Inflammatory macrophage (primary cell): Measurements from ENCODE around the gene HSD11B1L.
A peak's percentile ranks its signal among the peaks of the same experiment; 100 is the strongest.

Experiments
- DNase-seq, 2 donors: peaks; one replicate each; pipeline ENCODE4 v3.0.0-alpha.2; 2020 to 2022
- total RNA-seq, 18 experiments: gene quantifications; one replicate each; lab custom pipeline; 2026; ENCODE audit warnings: mixed read lengths in 6 of 18, inconsistent platforms in 2 of 18; lab: John Stamatoyannopoulos, UW

HSD11B1L gene, protein sequence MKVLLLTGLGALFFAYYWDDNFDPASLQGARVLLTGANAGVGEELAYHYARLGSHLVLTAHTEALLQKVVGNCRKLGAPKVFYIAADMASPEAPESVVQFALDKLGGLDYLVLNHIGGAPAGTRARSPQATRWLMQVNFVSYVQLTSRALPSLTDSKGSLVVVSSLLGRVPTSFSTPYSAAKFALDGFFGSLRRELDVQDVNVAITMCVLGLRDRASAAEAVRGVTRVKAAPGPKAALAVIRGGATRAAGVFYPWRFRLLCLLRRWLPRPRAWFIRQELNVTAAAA
- 0.23 to 1.2 (median 0.79) reads per million in 18 experiments for total RNA-seq

DNA sequence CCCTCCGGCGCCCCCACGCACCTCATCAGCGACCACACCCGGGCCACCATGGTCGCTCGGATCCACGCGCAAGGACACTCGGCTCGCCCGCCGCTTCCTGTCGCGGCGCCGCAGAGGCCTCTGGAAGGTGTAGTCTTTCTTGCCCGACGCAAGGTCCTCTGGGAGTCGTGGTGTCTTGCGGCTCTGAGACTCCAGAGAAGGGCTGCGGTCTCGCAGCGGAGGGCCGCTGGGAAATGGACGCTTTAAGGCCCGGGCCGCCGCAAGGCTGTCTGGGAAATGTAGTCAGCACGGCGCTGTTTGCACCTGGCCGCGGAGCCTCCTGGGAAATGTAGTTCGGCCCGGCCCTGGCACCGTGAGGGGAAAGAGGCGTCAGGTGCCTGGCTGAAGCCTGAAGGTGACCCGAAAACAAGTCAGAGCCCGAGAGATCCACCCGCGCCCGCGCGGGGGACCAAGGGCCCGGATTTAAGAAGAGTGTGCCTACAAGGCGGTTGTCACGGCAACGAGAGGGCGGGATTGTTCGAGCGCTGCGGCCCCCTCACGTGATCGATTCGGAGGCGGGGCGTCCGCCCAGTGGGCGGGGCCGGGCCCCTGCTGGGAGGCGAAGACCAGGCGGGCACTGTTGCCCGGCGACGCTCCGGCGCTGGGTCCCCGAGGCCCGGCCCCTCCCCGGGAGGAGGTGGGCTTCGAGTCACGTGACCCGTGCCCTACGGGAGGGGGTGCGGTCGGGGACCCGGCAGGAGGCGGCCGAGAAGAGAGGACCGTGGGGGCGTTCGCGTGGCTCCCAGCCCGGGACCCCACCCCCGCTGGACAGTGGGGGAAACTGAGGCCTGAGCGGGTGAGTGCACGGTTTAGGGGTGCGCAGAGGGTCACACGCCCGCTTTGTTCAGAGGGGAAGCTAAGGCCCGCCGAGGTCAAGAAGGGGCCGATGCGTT is at the start of gene HSD11B1L, which contains the start of gene MICOS13:
Gene HSD11B1L (plus strand): TSS at position 591 of the 932 bp plus-strand sequence. CDS start 3,806 bp downstream, outside the sequence.
Gene MICOS13 (minus strand): TSS at position 80 of the 932 bp plus-strand sequence. CDS start 30 bp downstream, at position 50.
- peak; percentile 98 to 99 for DNase-seq

DNA sequence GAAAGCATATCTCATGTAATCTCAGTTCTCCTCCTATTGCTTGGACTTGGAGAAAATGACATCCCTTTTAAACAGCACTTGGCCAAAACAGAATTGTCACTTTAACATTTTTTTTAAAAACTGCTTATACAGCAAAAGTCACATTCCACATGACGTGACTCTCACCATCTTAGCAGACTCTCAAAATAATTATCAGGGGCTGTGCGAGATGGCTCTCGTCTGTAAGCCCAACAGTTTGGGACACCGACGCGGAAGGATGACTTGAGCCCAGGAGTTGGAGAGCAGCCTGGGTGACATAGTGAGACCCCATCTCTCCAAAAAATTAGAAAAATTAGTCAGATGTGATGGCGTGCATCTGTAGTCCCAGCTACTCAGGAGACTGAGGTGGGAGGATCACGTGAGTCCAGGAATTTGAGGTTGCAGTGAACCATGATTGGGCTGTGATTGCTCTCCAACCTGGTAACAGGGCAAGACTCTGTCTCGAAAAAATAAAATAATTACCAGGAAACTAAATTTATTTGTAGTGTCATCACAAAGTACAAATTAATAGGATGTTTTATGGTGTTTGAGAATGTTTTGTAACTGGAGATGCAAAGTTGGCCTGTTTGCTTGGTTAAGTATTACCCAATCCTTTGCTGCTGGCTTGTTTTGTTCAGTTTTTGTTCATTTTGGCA is 49.1 kb upstream of the HSD11B1L start:
- DNase-seq: no peak

DNA sequence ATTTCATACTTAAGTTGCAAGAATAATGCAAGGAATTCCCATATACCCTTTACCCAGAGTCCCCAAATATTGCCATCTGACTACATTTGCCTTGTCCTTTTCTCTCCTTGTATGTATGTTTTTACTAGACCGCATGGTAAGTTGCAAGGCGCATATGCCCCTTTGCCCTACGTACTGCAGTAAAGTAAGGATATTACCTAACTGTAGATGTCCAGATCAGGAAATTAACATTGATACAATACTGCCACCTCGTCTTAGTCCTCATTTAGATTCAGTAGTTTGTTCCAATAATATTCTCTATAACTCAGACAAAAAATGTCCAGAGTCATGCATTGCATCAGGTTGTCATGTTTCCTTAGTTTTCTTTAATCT is 48.6 kb upstream of the HSD11B1L start:
- no peak for DNase-seq

DNA sequence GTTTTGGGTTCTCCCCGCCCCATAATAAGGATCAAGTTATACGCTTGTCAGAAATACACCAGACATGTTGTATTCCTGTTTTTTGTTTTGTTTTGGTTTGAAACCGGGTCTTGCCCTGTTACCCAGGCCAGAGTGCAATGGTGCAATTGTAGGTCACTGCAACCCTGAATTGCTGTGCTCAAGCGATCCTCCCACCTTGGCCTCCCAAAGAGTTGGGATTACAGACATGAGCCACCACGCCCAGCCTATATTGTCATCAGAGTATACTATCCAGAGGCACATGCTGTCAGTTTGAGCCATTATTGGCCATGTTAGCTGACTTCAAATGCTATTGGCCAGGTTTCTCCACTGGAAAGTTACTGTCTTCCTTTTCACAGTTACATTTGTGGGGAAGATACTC is 48.2 kb upstream of the HSD11B1L start:
- DNase-seq: peak; percentile 37 to 44

DNA sequence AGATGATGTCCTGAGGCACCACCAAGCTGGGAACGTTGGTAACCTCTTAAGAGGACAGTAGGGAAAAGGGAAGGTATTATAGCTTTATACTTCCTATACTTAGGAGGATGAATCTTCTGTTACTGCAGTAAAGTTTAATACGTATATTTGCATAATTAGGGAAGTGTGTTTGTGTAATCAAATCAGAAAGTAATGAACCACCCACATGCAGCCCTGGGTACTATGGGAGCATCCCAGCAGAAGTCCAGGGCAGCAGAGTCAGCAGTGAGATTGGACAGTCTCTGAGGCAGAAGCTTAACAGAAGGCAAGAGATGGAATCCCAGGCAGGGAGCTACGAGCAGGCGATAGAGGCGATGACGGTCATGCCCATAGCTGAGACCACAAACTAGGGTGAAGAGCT is 45.4 kb upstream of the HSD11B1L start:
- peak in 1 of 2 donors; percentile 51 for DNase-seq

DNA sequence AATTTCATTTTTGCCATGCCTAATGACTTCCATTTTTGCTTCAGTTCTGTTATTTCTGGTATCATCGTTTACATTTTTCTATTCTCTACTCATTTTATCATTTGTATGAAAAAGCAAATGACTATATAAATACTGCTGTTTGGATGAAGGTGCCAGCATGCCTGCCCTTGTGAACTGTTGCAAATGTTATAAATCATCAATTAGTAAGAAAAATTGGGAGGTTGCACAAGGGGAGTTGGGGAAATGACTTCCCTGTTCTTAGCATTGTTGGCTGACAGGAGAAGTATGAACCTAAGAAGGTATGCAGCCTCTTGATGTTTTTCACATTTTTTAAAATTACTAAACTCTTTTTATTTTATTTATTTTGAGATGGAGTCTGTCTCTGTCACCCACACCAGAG is 42.9 kb upstream of the HSD11B1L start:
- DNase-seq: no peak

DNA sequence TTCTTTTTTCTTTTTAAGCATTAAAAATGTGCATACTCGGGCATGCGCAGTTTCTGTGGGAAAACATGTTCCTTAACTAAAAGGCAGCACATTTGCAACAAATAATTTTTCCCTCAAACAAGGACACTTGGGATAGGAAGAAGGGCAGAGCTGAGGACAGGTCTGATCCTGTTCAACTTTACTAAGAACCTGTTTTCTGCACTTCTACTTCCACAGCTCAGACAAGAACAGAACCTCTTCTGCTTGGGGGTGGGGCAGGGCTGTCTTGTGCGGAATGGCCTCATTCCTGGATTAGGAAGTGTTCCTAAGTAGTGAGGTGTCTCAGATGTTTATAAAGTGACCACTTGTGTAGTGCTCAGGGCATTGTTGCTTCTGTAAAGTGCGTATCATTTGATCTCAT is 39.7 kb upstream of the HSD11B1L start:
- no peak for DNase-seq

DNA sequence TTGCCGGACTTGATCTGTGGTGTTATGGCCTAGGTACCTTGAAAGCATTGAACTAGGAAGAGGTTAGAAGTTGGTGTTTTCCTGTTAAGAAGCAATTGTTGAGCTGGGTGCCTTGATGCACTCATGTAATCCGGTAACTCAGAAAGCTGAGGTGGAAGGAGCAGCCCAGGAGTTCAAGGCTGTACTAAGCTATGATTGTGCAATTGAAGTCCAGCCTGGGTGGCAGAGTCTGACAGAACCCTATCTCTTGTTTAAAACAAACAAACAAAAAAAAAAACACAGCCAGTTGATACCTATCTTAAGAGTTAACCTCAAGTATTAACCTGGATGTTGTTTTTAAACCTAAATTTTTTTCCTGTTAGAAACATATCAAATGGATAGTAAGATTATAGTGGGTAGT is 38.6 kb upstream of the HSD11B1L start:
- no peak for DNase-seq

DNA sequence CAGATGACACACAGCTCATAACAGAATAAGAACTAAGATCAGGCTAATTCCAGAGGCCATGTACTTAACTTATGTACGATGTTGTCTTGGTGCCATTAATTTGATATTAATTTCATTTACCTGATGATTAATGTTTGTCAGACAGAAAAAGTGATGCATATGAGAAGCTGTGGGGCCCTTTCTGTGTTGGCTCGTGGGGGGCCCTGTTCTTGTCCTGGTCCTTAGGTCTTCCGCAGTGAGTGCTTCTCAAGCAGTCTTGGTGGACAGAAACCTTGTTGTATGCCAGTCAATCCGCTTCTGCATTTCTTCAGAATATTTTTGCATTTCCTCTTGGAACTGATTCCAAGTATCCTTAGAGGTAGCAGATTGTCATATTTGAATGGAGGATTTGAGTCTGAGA is 37.8 kb upstream of the HSD11B1L start:
- DNase-seq: no peak

DNA sequence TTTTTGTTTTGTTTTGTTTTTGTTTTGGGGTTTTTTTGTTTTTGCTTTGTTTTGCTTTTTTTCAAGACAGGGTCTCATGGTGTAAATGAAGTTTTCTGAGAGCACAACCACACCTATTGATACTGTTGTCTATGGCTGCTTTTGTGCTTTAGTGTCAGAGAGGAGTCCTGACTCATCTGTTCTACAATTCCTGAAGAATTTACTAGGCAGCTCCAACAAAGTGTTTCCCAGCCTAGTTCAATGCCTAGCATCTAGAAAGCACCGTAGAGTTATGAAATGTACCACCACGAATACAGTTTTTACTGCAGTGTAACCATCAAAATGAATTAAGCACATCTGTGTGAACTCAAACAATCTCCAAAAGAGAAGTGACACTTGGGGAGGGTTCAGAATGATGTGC is 36.8 kb upstream of the HSD11B1L start:
- DNase-seq: no peak

DNA sequence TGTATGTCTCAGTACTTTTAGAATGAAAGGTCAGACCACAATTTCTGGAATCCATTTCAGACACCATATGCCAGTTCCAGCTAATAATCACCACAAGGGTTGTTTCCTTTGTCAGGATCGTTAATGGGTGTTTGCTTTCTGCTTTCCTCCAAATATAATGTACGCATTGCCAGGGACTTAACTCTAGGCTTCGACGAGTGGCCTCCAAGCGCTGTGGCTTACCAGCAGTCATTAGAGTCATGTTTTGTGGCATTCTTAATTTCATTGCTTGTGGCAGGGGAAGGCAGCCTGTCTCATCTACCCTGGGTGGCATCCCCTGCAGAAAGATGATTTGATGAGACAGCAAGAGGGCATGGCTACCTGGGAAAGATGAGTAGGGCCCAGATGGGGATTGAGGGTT is 35.4 kb upstream of the HSD11B1L start:
- no peak for DNase-seq

DNA sequence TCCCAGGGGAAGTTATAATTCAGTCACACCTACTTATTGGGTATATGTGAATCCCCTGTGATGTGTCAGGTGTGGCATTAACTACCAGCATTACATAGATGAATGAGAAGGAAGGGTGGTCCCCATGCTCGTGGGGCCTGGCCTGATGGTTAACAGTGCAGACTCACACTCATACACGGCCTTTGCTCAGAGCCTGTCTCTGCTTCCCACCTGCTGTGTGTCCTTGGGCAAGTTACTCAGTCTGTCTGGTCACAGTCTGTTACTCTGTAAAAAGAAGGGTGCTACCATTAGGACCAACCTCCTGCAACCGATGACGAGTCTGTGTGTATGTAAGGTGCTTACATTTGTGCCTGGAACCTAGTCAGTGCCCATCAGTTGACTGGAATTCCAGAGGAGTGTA is 34.1 kb upstream of the HSD11B1L start:
- DNase-seq: no peak

DNA sequence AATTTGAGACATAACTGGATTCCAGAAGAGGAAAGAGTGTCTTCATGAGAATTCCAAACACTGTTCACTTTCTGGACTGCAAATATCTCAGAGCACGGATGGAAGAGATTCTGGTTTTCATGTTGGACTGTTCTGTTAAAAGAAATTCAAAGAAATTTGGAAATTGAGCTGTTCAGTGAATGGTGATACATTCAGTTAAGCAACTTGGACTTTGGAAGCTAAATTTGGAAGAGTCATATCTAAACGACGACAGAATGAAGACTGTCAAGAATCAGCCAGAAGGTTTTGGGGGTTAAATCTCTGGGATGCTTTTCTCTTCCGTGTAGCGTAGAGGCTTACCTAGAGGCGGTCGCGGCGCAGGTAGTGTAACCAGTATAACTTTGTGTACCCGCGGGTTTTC is 32.4 kb upstream of the HSD11B1L start:
- DNase-seq: no peak

DNA sequence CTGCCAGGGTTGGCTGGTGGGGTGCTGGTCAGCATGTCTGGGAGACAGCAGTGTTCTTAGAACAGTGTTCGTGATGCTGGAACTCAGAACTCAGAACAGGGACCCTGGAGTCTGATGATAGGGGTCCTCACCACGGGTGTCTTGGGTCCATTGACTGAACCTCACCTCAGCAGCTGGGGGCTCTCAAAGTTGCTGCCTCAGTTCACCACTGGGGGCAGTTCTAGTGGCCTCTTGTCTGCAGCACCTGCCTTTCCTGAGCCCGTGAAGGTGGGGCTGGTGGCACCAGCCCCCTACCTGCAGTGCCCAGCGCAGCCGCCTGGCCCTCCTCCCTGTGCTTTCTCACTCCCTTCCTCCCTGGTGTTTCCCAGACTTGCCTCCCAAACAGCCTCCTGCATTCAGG is 29.5 kb upstream of the HSD11B1L start:
- no peak for DNase-seq

DNA sequence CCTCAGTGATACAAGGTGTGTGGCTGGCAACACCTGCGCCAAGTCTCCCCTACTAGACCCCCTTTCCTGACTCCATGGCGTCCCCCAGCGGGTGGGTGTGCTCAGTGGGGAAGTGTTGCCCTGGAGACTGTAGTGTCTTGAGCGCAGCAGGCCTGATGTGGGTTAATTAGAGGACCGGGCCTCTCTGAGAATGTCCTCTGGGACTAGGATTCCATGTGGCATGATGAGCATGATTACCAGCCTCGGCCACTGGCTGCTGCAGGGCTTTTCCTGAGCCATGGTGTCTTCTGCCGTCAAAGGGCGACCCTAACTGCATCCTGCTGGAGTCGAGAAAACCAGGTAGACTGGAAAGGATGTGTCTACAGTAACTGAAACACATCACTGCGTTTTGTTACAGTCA is 28.6 kb upstream of the HSD11B1L start:
- no peak for DNase-seq

DNA sequence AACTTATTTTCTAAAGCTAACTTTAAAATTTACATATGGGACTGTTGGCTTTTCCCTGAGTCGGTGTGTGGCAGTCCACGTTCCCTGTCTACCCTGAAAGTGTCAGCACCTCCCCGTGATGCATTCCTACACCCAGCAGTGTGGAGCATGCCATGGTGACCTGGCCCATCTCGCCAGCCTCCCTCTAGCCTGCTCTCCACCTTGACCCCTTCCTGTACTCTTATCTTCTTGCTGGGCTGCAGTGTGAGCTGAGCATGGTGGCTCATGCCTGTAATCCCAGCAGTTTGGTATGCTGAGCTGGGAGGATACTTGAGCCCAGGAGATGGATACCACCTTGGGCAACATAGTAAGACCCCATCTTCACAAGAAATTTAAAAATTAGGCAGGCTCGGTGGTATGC is 25.9 kb upstream of the HSD11B1L start:
- no peak for DNase-seq

DNA sequence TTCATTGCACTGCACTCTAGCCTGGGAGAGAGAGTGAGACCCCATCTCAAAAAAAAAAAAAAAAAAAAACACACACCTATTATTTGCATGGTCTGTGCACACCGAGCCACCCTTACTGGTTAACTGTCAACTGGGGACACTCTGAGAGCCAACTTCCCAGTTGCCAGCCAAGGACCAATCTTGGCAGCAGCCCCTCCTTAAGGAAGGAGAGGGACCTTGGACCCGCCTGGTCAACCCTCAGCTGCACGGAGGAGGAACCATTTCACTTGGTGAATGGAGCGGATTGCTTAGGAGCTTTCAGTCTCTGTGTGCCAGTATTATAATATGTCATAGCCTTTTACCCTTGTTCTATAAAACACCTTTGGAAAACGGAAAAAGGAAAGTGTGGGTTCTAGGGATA is 25.4 kb upstream of the HSD11B1L start:
- DNase-seq: no peak

DNA sequence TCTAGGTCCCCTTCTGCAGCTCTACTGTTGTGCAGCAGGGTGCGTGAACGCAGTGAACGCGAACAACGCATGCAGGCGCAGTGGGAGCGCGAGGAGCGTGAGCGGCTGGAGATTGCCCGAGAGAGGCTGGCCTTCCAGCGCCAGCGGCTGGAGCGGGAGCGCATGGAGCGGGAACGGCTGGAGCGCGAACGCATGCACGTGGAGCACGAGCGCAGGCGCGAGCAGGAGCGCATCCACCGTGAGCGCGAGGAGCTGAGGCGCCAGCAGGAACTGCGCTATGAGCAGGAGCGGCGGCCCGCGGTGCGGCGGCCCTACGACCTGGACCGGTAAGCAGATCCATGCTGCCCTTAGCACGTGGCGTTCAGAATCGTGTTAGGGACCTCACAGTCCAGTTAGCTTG is 19.3 kb upstream of the HSD11B1L start:
- DNase-seq: no peak

DNA sequence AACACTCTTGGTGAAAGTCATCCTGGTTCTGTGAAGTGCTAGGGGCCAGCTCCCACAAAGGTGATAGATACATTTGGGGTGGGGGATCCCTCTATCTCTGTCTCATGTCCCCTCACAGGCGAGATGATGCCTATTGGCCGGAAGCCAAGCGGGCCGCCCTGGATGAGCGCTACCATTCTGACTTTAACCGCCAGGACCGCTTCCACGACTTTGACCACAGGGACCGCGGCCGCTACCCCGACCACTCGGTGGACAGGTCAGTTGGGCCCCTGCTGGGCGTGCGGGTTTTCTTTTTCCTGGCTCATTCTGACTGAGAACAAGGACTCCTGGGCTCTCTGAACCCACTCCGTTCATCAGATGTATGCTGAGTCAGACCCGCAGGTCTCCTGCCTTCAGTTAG is 16.9 kb upstream of the HSD11B1L start:
- no peak for DNase-seq

DNA sequence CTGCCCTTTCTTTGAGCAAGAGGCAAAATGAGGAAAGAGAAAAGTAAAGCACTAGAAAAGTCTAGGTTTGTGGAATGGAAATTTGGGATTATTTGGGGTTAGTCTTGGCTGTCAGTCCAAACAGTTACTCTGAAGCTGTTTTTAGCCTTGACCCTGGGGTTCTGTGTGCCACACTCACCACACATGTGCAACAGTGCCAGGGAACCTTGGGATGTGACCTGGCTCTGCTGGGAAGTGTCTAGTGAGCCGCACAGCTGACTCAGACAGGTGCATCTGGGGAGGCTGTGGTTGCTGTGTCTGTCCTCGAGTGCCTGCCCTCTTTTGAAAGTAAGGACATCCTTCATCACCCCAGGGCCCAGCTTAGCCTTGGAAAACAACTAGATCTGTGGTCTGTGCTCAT is 16.3 kb upstream of the HSD11B1L start:
- DNase-seq: no peak

DNA sequence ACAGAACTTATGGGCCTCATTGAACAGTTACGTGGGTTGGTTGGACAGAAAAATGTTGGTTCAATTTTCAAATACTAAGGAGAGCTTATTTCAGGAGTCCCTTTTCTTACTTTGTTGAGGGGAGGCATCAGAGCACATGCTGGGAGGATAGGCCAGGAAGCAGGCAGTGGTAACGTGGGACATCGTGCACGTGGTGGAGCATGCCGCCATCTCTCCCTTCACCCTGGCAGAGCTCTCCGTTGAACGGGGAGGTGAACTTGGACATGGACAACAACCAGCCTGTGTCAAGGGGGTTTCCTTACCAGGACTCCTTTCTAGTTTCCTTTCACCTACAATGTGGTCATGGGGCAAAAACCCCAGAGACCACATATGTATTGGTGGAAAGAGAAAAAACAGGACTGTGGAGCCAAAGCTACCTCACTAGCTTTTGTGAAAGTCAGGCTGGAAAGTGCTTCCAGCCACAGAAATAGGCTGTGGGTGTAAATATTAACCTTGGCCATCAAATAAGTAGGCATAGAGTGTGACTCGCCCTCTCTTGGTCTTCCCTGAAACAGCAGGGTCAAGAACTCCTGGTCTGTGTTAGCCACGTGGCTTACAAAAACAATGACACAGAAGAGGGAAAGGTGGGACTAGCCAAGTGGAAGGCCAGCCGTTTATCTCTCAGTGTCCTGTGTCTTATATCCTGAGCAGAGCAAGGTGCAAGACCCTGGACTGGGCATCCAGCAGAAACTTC is 14.9 kb upstream of the HSD11B1L start:
- no peak for DNase-seq

DNA sequence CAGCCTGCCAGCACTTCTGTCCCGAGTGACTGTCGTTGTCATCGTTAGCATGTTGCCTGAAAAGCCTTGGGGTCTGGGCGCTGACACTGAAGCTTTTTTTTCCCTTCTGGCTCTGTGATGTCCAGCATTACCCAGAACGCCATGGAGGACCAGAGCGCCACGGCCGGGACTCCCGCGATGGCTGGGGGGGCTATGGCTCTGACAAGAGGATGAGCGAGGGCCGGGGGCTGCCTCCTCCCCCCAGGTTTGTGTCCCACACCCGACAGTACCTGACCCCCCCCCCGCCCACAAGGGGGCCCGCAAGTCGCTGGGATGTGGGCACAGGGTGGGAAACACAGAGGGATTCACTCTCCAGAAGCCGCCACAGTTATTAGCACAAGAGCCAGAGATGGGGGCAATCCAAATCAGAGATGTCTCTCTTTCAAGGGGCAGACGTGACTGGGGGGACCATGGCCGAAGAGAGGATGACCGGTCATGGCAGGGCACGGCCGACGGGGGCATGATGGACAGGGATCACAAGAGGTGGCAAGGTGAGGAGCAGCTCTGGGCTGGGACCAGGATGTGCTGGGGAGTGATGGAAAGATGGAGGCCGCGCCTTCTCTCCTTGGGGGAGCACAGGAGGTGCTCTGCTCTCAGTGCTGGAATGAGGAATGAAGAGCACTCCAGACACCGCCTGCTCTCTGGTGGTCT is 13.8 kb upstream of the HSD11B1L start:
- DNase-seq: no peak
